Measurements from ENCODE around the gene ARID1B. TPM values are rescaled to one million over a fixed set of nuclear protein-coding genes. Genes with fewer than 3 reads are reported as not detected.
A peak's percentile ranks its signal among the peaks of the same experiment; 100 is the strongest.

ARID1B gene
- total and polyA plus RNA-seq, 11 donors, result 15.3 to 76.1 (median 40.7) TPM

DNA sequence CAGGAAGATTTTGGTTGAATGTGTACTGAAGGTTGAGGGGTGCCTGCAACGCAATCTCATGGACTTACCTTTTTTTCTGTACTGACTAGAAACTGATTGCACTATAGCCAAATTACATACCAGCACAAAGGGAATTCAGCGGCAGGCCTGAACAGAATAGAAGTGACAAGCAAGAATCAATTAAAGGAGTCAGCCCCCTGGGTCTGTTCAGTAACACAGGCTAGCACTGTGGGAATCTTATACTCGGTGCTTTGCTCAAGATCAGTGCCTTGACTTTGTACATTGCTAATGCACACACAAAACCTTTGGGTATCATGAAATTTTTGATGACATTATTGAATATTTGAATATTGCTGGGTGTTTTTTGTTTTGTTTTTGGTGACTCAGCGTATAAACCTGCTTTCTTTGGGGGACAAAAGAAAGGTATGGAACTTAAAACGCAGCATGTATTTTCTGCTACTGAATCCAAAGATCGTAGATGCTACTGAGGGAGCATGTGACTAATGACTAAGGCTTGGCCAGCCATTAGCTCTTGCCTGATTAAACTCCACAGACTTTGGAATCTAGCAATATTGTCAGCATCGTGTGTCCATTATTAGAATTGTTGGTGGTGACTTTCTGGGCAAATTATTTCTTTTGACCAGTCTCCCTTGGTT lies 236.6 kb downstream of the ARID1B start:
- no peaks in the 10 kb centered on the region for H3K36me3 ChIP-seq
- ATAC-seq, result peak in 2 of 4 donors; percentile 21 to 30
- no peak for DNase-seq

DNA sequence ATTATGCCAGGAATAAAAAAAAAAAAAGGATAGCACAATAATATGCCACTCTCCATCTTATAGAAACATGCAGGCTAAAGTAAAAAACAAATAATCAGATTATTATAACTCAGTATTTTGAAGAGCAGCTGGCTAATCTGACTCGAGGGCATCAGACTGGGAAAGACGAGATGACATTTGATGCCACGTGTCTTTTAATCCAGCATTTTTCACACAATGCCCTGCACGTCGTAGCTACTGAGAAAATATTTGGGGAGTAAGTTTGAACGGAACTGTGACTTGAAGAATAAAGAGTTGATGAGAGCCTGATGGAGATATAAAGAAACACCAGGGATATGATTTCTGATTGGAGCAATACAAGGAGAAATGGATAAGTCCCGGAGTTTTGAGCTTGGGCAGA lies 237.7 kb downstream of the ARID1B start:
- DNase-seq, result no peak
- intact Hi-C loops (cut with DNase I), result loop anchor here in 4 of 10 donors (5.0 to 10.0 kb wide), 5 partner anchors 58 to 450 kb away; no protein-coding TSS in a partner anchor
- peaks cover 0 to 53% (median 21%) of the 10 kb centered on the region in 12 donors for H3K4me1 ChIP-seq
- H3K36me3 ChIP-seq, result no peaks in the 10 kb centered on the region
- no peak overlapping the region for H3K4me3 ChIP-seq
- 68 to 73% (median 72%) methylated on average over 7 of the region's 7 CpGs for WGBS, 4 donors
- TF ChIP-seq POLR2A (IDR thresholded peaks at IDR 0.05), result no peak
- TF ChIP-seq, protein P1, sequence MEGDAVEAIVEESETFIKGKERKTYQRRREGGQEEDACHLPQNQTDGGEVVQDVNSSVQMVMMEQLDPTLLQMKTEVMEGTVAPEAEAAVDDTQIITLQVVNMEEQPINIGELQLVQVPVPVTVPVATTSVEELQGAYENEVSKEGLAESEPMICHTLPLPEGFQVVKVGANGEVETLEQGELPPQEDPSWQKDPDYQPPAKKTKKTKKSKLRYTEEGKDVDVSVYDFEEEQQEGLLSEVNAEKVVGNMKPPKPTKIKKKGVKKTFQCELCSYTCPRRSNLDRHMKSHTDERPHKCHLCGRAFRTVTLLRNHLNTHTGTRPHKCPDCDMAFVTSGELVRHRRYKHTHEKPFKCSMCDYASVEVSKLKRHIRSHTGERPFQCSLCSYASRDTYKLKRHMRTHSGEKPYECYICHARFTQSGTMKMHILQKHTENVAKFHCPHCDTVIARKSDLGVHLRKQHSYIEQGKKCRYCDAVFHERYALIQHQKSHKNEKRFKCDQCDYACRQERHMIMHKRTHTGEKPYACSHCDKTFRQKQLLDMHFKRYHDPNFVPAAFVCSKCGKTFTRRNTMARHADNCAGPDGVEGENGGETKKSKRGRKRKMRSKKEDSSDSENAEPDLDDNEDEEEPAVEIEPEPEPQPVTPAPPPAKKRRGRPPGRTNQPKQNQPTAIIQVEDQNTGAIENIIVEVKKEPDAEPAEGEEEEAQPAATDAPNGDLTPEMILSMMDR (IDR thresholded peaks at IDR 0.05), result no peak
- H3K27me3 ChIP-seq, result no peaks in the 10 kb centered on the region
- H3K27ac ChIP-seq, result no peak overlapping the region
- H3K9me3 ChIP-seq, result peaks cover 0 to 10% (median 0%) of the 10 kb centered on the region in 12 donors
- no peak for ATAC-seq

More for the DNA sequence above, 236.6 kb downstream of the ARID1B start:
- 64 to 74% (median 73%) methylated on average over 7 of the region's 7 CpGs for WGBS, 4 donors
- Histone ChIP-seq H3K27me3 (no peaks in the 10 kb centered on the region), H3K4me1 (peaks cover 0 to 45% (median 15%) of the 10 kb centered on the region in 12 donors), H3K27ac (no peak overlapping the region), H3K9me3 (peaks cover 0 to 10% (median 0%) of the 10 kb centered on the region in 12 donors), H3K4me3 (no peak overlapping the region)
- intact Hi-C loops (cut with DNase I), result loop anchor here in 4 of 10 donors (10.0 kb wide), 4 partner anchors 59 to 449 kb away; no protein-coding TSS in a partner anchor
- TF ChIP-seq, protein P1 (IDR thresholded peaks at IDR 0.05), result no peak
- TF ChIP-seq POLR2A (IDR thresholded peaks at IDR 0.05), result no peak

DNA sequence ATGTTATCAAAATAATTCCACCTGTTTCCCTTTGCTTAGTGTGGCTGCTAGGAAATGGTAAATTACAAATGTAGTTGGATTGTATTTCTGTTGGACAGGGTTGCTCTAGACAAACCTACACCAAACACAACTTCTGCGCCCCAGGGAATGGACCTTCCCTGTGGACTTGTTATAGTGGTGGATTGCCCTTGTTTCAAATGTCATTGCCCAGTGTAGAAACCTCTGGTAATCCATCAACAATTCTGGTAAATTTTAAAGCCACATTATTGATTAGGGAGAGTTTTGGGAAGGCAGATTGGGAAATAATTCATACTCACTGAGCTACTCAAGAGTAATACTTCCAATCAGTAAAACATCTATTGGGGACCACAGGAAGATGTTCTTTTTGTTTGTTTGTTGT lies 239.8 kb downstream of the ARID1B start:
- peaks cover 0 to 3% (median 0%) of the 10 kb centered on the region in 12 donors for H3K9me3 ChIP-seq

DNA sequence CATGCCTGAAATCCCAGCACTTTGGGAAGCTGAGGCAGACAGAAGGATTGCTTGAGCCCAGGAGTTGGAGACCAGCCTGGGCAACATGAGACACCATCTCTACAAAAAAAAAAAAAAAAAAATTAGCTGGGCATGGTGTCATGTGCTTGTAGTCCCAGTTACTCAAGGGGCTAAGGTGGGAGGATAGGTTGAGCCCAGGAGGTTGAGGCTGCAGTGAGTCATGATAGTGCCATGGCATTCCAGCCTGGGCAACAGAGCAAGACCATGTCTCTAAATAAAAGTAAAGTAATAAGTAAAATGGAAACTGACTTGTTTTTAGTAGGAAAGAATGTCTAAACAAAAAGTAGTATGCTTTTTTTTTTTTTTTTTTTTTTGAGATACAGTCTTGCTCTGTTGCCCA lies 240.7 kb downstream of the ARID1B start:
- Histone ChIP-seq H3K27ac (no peak overlapping the region), H3K4me3 (no peak overlapping the region), H3K4me1 (peaks cover 0 to 70% (median 34%) of the 10 kb centered on the region in 12 donors), H3K27me3 (no peaks in the 10 kb centered on the region), H3K36me3 (no peaks in the 10 kb centered on the region), H3K9me3 (no peaks in the 10 kb centered on the region)
- TF ChIP-seq, protein P1 (IDR thresholded peaks at IDR 0.05), result no peak
- no peak for TF ChIP-seq POLR2A (IDR thresholded peaks at IDR 0.05)
- intact Hi-C loops (cut with DNase I), result loop anchor here in 4 of 10 donors (5.0 to 10.0 kb wide), 5 partner anchors 61 to 453 kb away; no protein-coding TSS in a partner anchor
- DNase-seq, result no peak
- ATAC-seq, result no peak

More for the DNA sequence above, 239.8 kb downstream of the ARID1B start:
- Histone ChIP-seq H3K4me1 (peaks cover 0 to 62% (median 27%) of the 10 kb centered on the region in 12 donors), H3K27ac (no peak overlapping the region), H3K27me3 (no peaks in the 10 kb centered on the region), H3K4me3 (no peak overlapping the region), H3K36me3 (no peaks in the 10 kb centered on the region)
- ATAC-seq (no peak), DNase-seq (no peak)
- WGBS, 4 donors, result 85 to 100% (median 98%) methylated on average over 1 of the region's 1 CpG
- TF ChIP-seq POLR2A (IDR thresholded peaks at IDR 0.05), result no peak
- TF ChIP-seq, protein P1 (IDR thresholded peaks at IDR 0.05), result no peak
- intact Hi-C loops (cut with DNase I), result loop anchor here in 4 of 10 donors (5.0 to 10.0 kb wide), 5 partner anchors 60 to 452 kb away; no protein-coding TSS in a partner anchor
